HCT116 (cell line): ENCODE data around the gene ANKRD13D. TPM values are rescaled to one million over a fixed set of nuclear protein-coding genes. Genes with fewer than 3 reads are reported as not detected.

ENCODE experiments used
- ATAC-seq: fragments of 200-7000 bp; cut with Tn5 transposase; 2 replicates; pipeline ENCODE4 v1.9.1; 2020; ENCODE audit warnings: mild to moderate bottlenecking, moderate library complexity
- BruUV-seq: library from RNA; stranded (reverse); fragments of 400-500 nt; replicated peaks from 2 replicates; lab custom pipeline; 2021; lab: Mats Ljungman, UMichigan
- CTCF ChIA-PET: fragments of 300-600 bp; sonication (Branson Sonifier 250); formaldehyde crosslinking; loops from one replicate; lab custom pipeline; 2021; ENCODE audit warnings: antibody characterized with exemption; lab: Charles Lee
- POLR2A ChIA-PET: fragments of 300-600, 350-600 bp; sonication (Branson Sonifier 250); formaldehyde crosslinking; loops from one replicate; lab custom pipeline; 2021; ENCODE audit warnings: antibody characterized with exemption; lab: Charles Lee
- RAD21 ChIA-PET, 2 experiments: fragments of 300-600 bp; sonication (Branson Sonifier 250); formaldehyde crosslinking; loops; one replicate each; lab custom pipeline; 2023; ENCODE audit warnings: low total read pairs in 2 of 2; ENCODE audit not compliant: uncharacterized antibody in 2 of 2, unreplicated experiment in 2 of 2, low non-redundant PET in 1 of 2; lab: Charles Lee
- DNase-seq: peaks from one replicate; pipeline ENCODE4 v3.0.0-alpha.2; 2010; ENCODE audit warnings: low read depth, low spot score
- H2AFZ ChIP-seq: fragments of 200-600 bp; shearing (Covaris generic), sonication (generic); 2 replicates; pipeline ENCODE4 v1.6.1; 2017; ENCODE audit warnings: low read depth, mixed run types, mixed read lengths, antibody characterized with exemption, low read length; ENCODE audit not compliant: poor library complexity, severe bottlenecking
- H3K27ac ChIP-seq: 2 replicates; pipeline ENCODE4 v1.5.1; 2012; ENCODE audit warnings: low read depth, low read length
- H3K27me3 ChIP-seq: fragments of 200-600 bp; sonication (generic); 2 replicates; pipeline ENCODE4 v1.6.1; 2016; ENCODE audit warnings: mixed run types, low read length, mixed read lengths; ENCODE audit not compliant: insufficient read depth
- H3K36me3 ChIP-seq, 2 experiments: fragments of 200-500 bp in 1 of 2; fragments of 200-600 bp in 1 of 2; sonication (Bioruptor generic) in 1 of 2; sonication (generic) in 1 of 2; 2 replicates each; pipeline versions ENCODE4 v1.5.1 to v1.6.1; 2014 to 2016; ENCODE audit warnings: low read length in 2 of 2, inconsistent platforms in 1 of 2, mixed read lengths in 1 of 2, mixed run types in 1 of 2; ENCODE audit not compliant: insufficient read depth in 2 of 2, control insufficient read depth in 1 of 2
- H3K4me1 ChIP-seq, 2 experiments: fragments of 200-600 bp in 1 of 2; sonication (generic) in 1 of 2; 2 replicates each; pipeline versions ENCODE4 v1.5.1 to v1.6.1; 2012 to 2017; ENCODE audit warnings: low read length in 2 of 2, inconsistent platforms in 1 of 2, mild to moderate bottlenecking in 1 of 2, mixed read lengths in 1 of 2, mixed run types in 1 of 2, moderate library complexity in 1 of 2; ENCODE audit not compliant: insufficient read depth in 2 of 2, control insufficient read depth in 1 of 2
- H3K4me2 ChIP-seq: fragments of 200-600 bp; sonication (generic); 2 replicates; pipeline ENCODE4 v1.6.1; 2017; ENCODE audit warnings: mixed run types, low read length, mixed read lengths
- H3K4me3 ChIP-seq, 2 experiments: fragments of 200-600 bp in 1 of 2; sonication (generic) in 1 of 2; replicated peaks in 1 of 2; 2 replicates each; pipeline ENCODE4 v1.5.1; 2011 to 2016; ENCODE audit warnings: low read length in 2 of 2, control low read depth in 1 of 2, low read depth in 1 of 2, mild to moderate bottlenecking in 1 of 2, mixed read lengths in 1 of 2, mixed run types in 1 of 2
- H3K79me2 ChIP-seq: fragments of 200-600 bp; sonication (generic); 2 replicates; pipeline ENCODE4 v1.6.1; 2017; ENCODE audit warnings: mild to moderate bottlenecking, mixed run types, low read length, moderate library complexity, mixed read lengths; ENCODE audit not compliant: insufficient read depth
- H3K9ac ChIP-seq: fragments of 200-600 bp; sonication (generic); 2 replicates; pipeline ENCODE4 v1.6.1; 2016; ENCODE audit warnings: low read length, mixed read lengths
- H3K9me2 ChIP-seq: fragments of 200-600 bp; sonication (generic), shearing (Covaris generic); 2 replicates; pipeline ENCODE4 v1.6.1; 2017; ENCODE audit warnings: mixed run types, mild to moderate bottlenecking, moderate library complexity; ENCODE audit not compliant: insufficient read depth
- H3K9me3 ChIP-seq, 2 experiments: fragments of 200-500 bp in 1 of 2; fragments of 200-600 bp in 1 of 2; sonication (Bioruptor generic) in 1 of 2; sonication (generic) in 1 of 2; 2 replicates each; pipeline ENCODE4 v1.6.1; 2014 to 2017; ENCODE audit warnings: low read length in 2 of 2, mixed read lengths in 2 of 2, inconsistent platforms in 1 of 2, low read depth in 1 of 2, mild to moderate bottlenecking in 1 of 2, mixed run types in 1 of 2, moderate library complexity in 1 of 2; ENCODE audit not compliant: control insufficient read depth in 1 of 2, insufficient read depth in 1 of 2
- H4K20me1 ChIP-seq: fragments of 200-600 bp; sonication (generic), shearing (Covaris generic); 2 replicates; pipeline ENCODE4 v1.6.1; 2017; ENCODE audit warnings: mixed run types, mild to moderate bottlenecking, moderate library complexity; ENCODE audit not compliant: insufficient read depth
- CBX3 ChIP-seq: IDR thresholded peaks from 2 replicates; pipeline ENCODE4 v1.6.1; 2012; ENCODE audit warnings: low read depth
- FOSL1 ChIP-seq: IDR thresholded peaks from 2 replicates; pipeline ENCODE4 v1.6.1; 2012; ENCODE audit warnings: low read depth
- POLR2A ChIP-seq: IDR thresholded peaks from 2 replicates; pipeline ENCODE4 v1.7.0; 2011; ENCODE audit warnings: borderline replicate concordance; ENCODE audit not compliant: insufficient read depth, insufficient read length; ENCODE audit errors: extremely low read depth
- POLR2AphosphoS5 ChIP-seq: IDR thresholded peaks from 2 replicates; pipeline ENCODE4 v1.6.1; 2011; ENCODE audit warnings: mild to moderate bottlenecking, low read depth, low read length, moderate library complexity
- RAD21 ChIP-seq: IDR thresholded peaks from 2 replicates; pipeline ENCODE4 v1.6.1; 2012; ENCODE audit warnings: low read depth, mild to moderate bottlenecking
- SP1 ChIP-seq: IDR thresholded peaks from 2 replicates; pipeline ENCODE4 v1.6.1; 2012; ENCODE audit warnings: low read depth
- TCF7L2 ChIP-seq: IDR thresholded peaks from 2 replicates; pipeline ENCODE4 v1.7.0; 2011; ENCODE audit warnings: borderline replicate concordance, inconsistent platforms; ENCODE audit not compliant: insufficient read depth, insufficient read length; ENCODE audit errors: extremely low read depth
- YY1 ChIP-seq: IDR thresholded peaks from 2 replicates; pipeline ENCODE4 v1.6.1; 2011; ENCODE audit warnings: low read length, low read depth, moderate library complexity, mild to moderate bottlenecking; ENCODE audit not compliant: insufficient replicate concordance; ENCODE audit errors: extremely low read depth
- ZNF274 ChIP-seq: fragments of 200-500 bp; sonication (Bioruptor generic); IDR thresholded peaks from 2 replicates; pipeline ENCODE4 v1.6.1; 2014; ENCODE audit warnings: mild to moderate bottlenecking, low read depth, low read length, inconsistent platforms
- intact Hi-C: fragments of 100-400 bp; cut with micrococcal nuclease; formaldehyde crosslinking; loops from 2 replicates; pipeline ENCODE4 v1.10.0; 2022
- total RNA-seq: library from RNA; stranded (reverse); gene quantifications from one replicate; pipeline ENCODE4 v1.2.1, GENCODE V29; 2021; ENCODE audit not compliant: unreplicated experiment
- TF ChIP-seq, protein P1 (sequence below): IDR thresholded peaks from 2 replicates; pipeline ENCODE4 v1.6.1; 2012; ENCODE audit warnings: low read depth

The ANKRD13D gene
- total RNA-seq, 1 experiment from 2014 or later: 61.1 TPM

DNA sequence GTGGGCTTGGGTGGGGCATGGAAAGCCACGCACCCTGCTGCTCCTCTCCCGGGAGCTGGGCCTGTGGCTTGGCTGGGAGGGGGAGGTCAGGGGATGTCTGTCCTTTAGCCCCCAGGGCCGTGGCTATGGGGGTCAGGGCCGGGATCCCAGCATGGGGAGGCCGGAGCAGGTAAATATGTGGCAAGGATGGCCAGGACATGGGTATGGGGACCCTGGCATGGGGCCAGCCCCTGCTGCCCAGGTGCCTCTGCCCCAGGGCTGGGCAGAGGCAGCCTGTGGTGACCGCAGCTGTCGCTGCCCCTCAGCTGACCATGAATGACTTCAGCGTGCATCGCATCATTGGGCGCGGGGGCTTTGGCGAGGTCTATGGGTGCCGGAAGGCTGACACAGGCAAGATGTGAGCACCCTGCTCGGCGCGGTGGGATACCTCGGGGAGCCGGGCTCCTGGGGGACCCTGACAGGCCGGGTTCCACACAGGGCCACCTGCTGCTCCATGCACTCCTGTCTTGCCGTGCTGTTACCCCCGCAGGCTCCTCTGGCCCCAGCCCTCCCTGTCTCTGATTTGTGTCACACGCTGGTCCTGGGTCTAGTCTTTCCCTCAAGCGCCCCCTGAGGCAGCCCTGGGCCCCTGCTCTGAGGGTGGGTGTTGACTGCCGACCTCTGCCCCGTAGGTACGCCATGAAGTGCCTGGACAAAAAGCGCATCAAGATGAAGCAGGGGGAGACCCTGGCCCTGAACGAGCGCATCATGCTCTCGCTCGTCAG, 8.1 kb upstream of the ANKRD13D start:
- H2AFZ ChIP-seq: no peak overlapping the region
- no peak overlapping the region for H3K9ac ChIP-seq
- no peak overlapping the region for H3K27ac ChIP-seq
- ATAC-seq (no peak), DNase-seq (no peak)
- TF ChIP-seq CBX3: no peak
- no peak for TF ChIP-seq TCF7L2
- TF ChIP-seq, protein P1, sequence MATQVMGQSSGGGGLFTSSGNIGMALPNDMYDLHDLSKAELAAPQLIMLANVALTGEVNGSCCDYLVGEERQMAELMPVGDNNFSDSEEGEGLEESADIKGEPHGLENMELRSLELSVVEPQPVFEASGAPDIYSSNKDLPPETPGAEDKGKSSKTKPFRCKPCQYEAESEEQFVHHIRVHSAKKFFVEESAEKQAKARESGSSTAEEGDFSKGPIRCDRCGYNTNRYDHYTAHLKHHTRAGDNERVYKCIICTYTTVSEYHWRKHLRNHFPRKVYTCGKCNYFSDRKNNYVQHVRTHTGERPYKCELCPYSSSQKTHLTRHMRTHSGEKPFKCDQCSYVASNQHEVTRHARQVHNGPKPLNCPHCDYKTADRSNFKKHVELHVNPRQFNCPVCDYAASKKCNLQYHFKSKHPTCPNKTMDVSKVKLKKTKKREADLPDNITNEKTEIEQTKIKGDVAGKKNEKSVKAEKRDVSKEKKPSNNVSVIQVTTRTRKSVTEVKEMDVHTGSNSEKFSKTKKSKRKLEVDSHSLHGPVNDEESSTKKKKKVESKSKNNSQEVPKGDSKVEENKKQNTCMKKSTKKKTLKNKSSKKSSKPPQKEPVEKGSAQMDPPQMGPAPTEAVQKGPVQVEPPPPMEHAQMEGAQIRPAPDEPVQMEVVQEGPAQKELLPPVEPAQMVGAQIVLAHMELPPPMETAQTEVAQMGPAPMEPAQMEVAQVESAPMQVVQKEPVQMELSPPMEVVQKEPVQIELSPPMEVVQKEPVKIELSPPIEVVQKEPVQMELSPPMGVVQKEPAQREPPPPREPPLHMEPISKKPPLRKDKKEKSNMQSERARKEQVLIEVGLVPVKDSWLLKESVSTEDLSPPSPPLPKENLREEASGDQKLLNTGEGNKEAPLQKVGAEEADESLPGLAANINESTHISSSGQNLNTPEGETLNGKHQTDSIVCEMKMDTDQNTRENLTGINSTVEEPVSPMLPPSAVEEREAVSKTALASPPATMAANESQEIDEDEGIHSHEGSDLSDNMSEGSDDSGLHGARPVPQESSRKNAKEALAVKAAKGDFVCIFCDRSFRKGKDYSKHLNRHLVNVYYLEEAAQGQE: no peak
- no peak for TF ChIP-seq FOSL1
- no peak for TF ChIP-seq YY1
- no peak for TF ChIP-seq SP1
- TF ChIP-seq ZNF274: no peak
- no peak for TF ChIP-seq RAD21
- no peak for TF ChIP-seq POLR2A
- TF ChIP-seq POLR2AphosphoS5: no peak
- peaks cover 25% of the 10 kb centered on the region for H3K79me2 ChIP-seq
- RAD21 ChIA-PET: interaction anchor here in 1 of 2 experiments (0.6 kb wide), 1 partner anchor 22 kb away, joined by 3 read pairs; the partner anchor contains the start of gene SSH3
- no peaks in the 10 kb centered on the region for H3K9me3 ChIP-seq
- no TSS peak for BruUV-seq
- no peaks in the 10 kb centered on the region for H4K20me1 ChIP-seq
- peaks cover 27 to 49% of the 10 kb centered on the region in 2 experiments for H3K36me3 ChIP-seq
- CTCF ChIA-PET: no interaction called here
- intact Hi-C loops: no loop called here
- POLR2A ChIA-PET: no interaction called here
- no peaks in the 10 kb centered on the region for H3K9me2 ChIP-seq
- H3K4me1 ChIP-seq: peaks cover 4 to 19% of the 10 kb centered on the region in 2 experiments
- H3K27me3 ChIP-seq: no peaks in the 10 kb centered on the region
- no peak overlapping the region for H3K4me3 ChIP-seq
- no peak overlapping the region for H3K4me2 ChIP-seq
